ENCODE data around the gene HNRNPLL. TPM values are rescaled to one million over a fixed set of nuclear protein-coding genes. Genes with fewer than 3 reads are reported as not detected.

The HNRNPLL gene
- total and polyA plus RNA-seq, 2 of the 13 experiments (the other 11 are each of a cell fraction or from before 2014, with no cell fraction given): 49.4 to 103 TPM

GRCh38 chr2:38528008-38528442, 74.7 kb downstream of the HNRNPLL start (continued):
- 0 out of 2 replicates have a peak, but pooled peaks have one; percentile 22 for TF ChIP-seq ZNF574 (CRISPR knock-in tag; IDR thresholded peaks at IDR 0.05)
- TF ChIP-seq ZNF777 (CRISPR knock-in tag; IDR thresholded peaks at IDR 0.05): no peak
- TF ChIP-seq ZSCAN5A (CRISPR knock-in tag; IDR thresholded peaks at IDR 0.05; ENCODE audit: borderline replicate concordance): no peak
- no peak for TF ChIP-seq ZNF446 (CRISPR knock-in tag; IDR thresholded peaks at IDR 0.05)
- no peak for TF ChIP-seq CENPBD1 (CRISPR knock-in tag; IDR thresholded peaks at IDR 0.05; ENCODE audit: borderline replicate concordance, low read depth)
- TF ChIP-seq MYC (CRISPR knock-in tag; IDR thresholded peaks at IDR 0.05; ENCODE audit: borderline replicate concordance): no peak
- TF ChIP-seq PHF5A (CRISPR knock-in tag; IDR thresholded peaks at IDR 0.05; ENCODE audit: low read depth, unreplicated experiment): no peak
